Stimulated activated CD4-positive, alpha-beta T cell treated with anti-CD3 and anti-CD28 coated beads, TNF-alpha, amount 100 ng/mL, for 1 hour (primary cell): ENCODE data around the gene ZNF79.

Experiments
- DNase-seq, 3 donors: peaks; one replicate each; pipeline ENCODE4 v3.0.0-alpha.2; 2020; ENCODE audit warnings: low read depth in 3 of 3, low spot score in 1 of 3

ZNF79 gene

GRCh38 chr9:127426756-127427155 lies 2.6 kb downstream of the ZNF79 start:
- no peak for DNase-seq

DNA sequence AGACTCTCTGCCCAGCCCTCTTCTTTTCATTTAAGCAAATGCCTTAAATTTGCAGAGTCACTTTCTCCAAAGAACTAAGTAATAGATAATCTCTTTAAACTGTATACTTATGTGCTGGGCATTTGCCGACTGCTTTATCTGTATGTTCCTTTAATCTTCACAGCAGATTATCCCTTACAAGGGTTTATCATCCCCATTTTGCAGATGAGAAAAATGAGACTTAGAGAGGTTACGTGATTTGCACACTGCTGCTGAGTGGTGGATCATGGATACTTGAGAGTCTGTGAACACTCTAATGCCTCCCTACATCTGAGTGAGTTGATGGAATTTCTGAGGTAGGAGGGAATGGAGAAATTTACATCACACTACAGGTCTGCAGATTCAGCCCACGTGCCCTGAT lies 4.2 kb downstream of the ZNF79 start:
- no peak for DNase-seq

DNA sequence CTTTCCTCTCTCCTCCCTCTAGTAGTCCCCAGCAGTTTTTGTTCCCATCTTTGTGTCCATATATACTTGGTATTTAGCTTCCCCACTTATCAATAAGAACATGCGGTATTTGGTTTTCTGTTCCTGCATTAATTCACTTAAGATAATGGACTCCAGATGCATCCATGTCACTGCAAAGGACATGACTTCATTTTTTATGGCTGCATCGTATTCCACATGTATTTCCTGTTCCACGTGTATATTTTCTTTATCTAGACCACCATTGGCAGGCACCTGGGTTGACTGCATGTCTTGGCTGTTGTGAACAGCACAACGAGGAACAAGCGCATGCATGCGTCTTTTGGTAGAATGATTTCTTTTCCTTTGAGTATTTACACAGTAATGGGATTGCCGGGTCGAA lies 6.2 kb downstream of the ZNF79 start:
- DNase-seq, result no peak

DNA sequence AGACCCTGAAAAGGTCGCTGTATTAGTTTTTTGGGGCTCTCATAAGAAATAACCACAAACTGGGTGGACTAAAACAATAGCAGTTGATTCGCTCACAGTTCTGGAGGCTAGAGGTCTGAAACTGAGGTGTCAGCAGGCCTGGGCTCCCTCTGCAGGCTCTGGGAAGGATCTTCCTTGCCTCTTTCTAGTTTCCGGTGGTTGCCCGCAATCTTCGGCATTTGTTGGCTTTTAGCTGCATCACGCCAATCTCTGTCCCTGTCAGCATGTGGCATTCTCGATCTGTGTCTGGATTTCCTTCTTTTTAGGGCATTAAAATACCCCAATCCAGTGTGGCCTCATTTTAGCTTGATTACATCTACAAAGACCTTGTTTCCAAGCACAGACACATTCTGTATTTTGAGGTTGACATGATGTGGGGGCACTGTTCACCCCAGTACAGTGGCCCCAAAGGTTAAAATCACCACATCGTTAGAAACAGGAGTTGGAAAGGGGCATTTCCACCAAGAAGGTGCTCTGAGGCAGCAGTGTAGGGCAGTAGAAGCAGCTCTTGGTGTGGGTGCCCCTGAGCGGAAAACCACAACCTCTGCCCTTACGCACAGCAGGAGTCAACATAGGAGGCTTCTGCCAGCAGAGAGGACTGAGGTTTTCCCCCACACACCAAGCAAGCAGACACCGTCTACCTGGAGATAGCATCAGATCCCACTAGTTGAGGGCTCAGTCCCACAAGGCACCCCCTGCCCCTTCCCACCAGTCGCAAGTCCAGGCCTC lies 13.5 kb downstream of the ZNF79 start:
- no peak for DNase-seq

GRCh38 chr9:127438394-127438793 lies 14.2 kb downstream of the ZNF79 start:
- no peak for DNase-seq

- no peak for DNase-seq
Observed at GRCh38 chr9:127444283-127444920, 20.2 kb downstream of the ZNF79 start.

DNA sequence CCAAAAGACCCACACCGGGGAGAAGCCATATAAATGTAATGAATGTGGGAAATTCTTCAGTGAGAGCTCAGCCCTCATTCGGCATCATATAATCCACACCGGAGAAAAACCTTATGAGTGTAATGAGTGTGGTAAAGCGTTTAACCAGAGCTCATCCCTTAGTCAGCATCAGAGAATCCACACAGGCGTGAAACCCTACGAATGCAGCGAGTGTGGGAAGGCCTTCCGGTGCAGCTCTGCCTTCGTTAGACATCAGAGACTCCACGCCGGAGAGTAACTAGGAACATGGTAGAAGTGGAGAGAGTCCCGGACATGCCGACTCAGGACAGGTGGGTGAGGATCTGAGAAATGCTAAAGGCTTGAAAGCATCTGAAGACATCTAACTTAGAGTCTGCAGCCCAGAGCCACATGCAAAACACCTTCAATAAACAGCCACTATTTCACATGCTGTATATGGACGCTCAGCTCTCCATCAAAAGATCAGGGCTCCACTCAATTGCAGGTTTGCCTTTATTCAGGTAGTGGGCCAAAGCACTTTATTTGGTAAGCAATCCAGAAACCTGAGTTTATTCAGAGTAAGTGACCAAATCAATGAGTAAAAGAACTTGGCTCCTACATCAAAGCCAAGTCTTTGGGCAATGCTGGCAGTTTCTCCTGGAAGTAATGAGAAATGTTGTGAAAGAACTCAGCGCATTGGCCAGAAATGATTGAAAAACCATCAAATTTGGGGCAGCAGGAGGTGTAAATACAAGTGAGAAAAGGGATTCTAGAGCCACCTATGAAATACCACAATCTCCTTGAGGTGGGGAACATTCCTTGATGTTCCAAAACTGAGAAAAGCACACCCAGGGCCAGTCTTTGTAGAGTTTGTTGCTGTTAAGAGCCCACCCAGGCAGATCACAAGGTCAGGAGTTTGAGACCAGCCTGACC lies 21.0 kb downstream of the ZNF79 start:
- DNase-seq, result no peak

- no peak for DNase-seq
Observed at GRCh38 chr9:127445851-127446712, 21.9 kb downstream of the ZNF79 start.

- no peak for DNase-seq
Observed at GRCh38 chr9:127446713-127447415, 22.7 kb downstream of the ZNF79 start.

DNA sequence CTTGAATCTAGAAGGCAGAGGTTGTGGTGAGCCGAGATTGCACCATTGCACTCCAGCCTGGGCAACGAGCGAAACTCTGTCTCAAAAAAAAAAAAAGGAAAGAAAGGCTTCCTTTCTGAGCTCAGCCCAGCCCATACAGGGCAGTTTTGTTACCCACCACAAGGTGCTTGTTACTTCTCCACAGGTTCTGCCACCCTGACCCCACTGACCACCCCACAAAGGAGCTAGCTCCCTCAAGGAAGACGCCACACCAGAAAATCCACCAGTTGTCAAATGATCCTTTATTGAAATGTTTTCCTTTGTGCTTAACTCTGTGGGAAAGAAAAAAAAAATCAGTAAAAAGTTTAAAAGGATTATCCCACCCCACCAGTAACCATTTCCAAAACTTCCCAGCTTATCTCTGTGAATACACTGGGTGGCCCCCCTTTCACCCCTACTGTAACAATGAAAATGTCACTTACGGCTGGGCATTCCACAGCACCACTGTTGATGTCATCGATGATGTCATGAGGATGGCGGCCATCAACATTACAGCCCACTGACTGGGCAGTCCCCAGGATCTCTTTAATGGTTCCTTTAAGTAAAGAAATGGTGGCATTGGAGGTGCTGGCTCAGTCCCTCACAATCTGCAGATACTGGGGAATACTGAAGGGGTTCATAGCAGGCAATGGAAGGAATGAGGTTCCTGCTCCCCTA lies 23.4 kb downstream of the ZNF79 start:
- no peak for DNase-seq

DNA sequence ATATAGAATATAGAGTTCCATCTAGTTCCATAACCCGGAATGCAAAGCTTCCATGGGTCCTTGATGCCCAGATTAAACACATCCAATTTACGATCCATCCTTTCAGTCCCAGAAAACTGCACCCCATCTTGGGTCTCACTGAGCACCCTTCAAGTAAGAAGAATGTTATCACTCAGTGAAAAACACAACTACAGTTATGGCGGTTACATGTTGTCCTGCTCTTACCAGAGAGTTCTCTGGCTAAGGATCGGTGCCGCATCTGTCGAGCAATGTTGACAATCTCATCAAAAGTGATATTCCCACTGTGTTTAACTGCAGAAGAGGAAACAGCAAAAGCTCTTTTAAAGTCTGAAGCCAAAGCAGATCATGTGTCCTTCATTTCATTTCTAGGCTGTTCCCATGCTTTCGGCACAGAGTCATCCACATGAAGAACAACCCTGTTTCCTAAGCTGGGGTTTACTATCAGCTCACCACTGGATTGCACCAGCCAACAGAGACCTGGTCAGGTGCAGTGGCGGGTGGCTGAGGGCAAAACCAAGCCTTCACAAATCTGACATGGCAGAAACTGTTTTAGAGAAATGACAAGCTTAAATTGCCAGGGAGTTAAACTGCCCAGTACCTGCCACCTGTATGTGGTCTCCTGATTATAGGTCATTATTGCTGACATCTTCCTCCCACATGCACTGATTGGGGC lies 24.1 kb downstream of the ZNF79 start:
- no peak for DNase-seq

- DNase-seq, result no peak
Observed at GRCh38 chr9:127449332-127449966, 25.3 kb downstream of the ZNF79 start.

DNA sequence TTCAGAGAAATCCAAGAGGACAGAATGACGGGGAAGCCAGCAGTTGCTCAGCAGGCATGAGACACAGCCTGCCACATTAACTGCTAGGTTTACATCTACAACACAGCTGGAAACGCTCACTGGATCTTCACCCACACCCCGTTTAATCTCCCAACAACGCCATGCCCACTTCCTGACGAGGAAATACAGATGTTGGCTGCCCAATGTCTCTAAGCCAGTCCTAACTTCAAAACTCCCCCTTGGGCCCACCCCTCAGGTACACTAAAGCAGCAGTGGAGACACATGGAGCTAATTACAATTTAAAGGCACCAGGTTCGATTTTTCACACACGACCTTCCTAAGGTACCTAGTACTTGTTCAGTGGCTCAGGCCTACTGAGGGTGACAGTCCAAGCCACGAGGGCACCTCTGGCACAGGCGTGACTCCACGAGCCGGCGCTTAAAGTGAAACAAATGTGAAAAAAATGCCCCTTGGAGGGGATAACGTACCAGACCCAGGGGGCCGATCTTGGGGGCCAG lies 26.1 kb downstream of the ZNF79 start:
- DNase-seq, result no peak

DNA sequence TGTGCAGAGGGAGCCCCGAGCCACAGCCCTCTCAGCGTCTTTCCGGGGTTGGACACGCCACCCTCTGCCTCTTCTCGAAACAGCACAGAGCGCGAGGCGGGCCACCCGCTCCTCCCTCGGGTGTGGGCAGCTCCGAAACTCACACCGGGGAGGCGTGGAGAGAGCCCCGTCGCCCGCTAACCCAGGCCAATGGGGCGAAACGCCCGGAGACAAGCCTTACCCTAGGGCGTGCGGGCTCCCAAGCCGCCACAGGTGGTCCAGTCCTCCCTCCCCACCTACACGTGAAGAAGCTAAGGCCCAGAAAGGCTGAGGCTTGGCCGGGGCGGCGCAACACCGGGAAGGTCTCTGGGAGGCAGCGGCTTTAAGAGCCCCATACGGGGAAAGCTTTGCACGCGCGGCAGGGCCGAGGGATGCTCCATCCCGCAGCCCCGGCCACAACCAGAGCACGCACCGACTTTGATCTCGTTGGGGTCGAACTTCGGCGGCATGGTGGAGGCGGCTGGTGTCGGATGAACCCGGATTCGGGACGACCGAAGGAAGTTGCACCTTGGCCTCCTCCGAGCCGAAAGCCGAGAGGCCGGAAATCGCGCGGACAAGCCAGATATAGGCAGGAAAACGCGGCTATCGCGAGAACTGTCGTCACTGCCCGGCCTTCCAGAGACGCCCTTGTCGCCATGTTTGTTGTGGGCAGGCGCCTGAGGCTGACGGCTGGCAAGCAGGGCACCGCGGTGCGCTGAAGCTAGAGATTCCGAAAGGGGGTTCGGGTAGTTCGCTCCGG lies 26.8 kb downstream of the ZNF79 start, which contains the start of the genes LRSAM1 and RPL12:
TSS of gene LRSAM1 (plus strand) at position 681 of the 778 bp plus-strand sequence. CDS start 3,018 bp downstream, outside the sequence.
TSS of gene RPL12 (minus strand) at position 577 of the 778 bp plus-strand sequence. CDS start at position 488, 89 bp downstream.
- DNase-seq, result peak; percentile 95 to 99 (median 99)

GRCh38 chr9:127451608-127451857 lies 27.4 kb downstream of the ZNF79 start:
- DNase-seq, result no peak

- DNase-seq, result peak in 1 of 3 donors; percentile 8
Observed at GRCh38 chr9:127451858-127452656, 27.9 kb downstream of the ZNF79 start.

DNA sequence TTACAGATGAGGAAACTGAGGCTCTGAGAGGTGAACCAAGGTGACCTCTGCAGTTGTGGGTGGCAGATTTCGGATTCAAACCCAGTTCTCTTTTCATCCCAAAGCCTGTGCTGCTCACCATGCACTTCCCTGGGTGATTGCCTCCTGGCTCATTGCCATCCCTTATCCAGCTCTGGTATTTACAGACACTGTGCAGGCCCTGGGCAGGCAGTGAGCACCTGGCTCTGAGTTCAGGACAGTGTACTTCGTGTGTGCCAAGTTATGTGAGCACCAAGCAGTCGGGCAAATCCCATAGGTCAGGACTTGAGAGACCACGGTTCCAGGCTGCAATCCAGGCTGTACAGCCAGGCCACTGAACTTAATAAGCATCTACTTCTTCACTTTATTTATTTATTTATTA lies 28.5 kb downstream of the ZNF79 start:
- no peak for DNase-seq
